ENCODE measurements around the gene ESRRG. TPM values are rescaled to one million over a fixed set of nuclear protein-coding genes. Genes with fewer than 3 reads are reported as not detected.

Gene ESRRG
- total RNA-seq, result not detected in 2 replicates

- intact Hi-C loops (cut with micrococcal nuclease), result no loop called here
Measured at GRCh38 chr1:216723274-216723780, at the start of gene ESRRG. ESRRG (minus strand) TSS chr1:216723429; CDS start chr1:216723299, 130 bp downstream.

DNA sequence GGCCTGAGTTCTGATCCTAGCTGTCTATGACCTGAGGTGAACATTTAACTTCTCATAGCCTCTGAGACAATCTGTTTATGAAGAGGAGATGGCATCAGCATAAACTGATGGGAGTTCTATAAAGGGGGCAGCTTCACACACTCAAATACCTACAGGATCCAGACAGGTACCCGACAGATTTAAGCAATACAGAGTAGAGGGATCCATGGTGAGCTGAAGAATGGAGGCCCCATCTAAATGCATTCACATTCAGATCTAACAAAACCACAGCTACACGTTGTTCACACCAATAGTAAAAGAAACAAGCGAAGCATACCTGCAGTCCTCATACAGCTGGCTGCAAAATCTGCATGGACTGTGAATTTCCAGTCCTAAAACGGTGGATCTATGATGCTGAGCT lies 48.7 kb upstream of the ESRRG start:
- intact Hi-C loops (cut with micrococcal nuclease), result no loop called here

DNA sequence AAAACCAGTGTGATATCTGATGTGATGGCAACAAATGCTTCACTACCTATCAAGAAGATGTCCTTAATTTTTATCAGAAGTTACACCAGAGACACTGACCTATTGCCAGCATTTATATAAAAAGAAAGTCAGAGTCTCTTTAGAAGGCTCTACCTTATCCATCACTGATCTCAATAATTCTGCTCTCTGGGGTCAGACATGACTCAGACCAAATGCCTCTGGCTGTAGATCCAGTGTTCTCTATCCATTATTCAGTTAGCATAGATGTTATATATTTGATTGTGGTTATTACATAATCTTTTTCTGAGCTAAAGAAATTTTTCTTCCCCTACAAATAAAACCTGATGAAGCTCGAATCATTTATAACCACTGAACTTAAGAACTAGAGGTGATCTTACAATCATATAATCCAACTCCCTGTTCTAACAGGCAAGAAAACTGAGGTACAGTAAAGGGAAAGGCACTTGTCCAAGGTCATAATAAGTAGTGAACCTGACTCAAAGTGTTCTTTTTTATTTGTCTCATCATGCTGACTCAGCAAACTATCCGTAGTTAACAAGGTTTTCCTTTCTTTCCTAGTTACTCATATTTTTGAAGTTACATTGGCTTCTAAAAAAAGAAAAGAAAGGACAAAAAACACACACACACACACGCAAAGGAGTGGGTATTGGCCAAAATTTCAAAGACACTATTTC lies 43.6 kb upstream of the ESRRG start:
- intact Hi-C loops (cut with micrococcal nuclease), result no loop called here

DNA sequence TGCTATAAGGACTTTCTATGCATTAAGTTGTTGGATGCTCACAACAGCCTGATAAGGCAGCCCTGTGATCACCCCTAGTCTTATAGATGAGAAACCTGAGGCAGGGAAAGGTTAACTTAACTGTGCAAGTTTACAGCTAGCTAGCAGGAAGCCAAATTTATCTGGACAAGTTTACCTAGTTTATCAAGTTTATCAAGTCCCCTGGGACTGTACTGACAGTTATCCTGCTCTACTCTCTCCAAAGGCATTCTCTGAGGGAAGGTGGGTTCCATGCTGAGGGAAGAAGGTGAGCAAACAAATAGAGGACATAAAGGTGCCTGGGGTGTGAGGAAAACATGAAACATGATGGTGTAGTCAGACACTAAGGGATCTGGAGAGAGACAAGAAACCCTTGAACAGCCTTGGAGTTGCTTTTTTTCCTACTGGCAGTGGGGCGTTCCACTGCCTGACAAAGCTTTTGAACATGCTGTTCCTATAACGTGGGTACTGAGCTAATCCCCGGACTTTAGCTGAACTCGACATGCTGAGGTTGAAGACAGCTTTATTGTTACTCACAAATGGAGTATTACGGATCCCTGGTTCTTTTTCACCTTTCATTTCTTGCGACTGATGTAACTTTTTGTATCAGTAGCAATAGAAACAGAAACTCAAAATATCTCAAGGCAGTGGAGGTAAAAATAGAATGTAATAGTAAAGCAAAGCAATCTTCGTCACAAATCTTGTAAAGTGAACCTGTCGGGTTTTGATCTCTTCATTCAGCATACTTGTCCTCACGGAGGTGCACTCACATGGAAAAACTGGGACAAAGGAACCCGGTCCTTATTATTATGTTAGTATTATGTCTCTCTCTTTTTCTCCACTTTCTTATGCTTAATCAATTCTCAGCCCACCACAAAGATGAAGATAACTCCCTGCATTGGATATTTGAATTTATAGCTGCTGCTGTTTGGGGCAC lies 42.4 kb upstream of the ESRRG start:
- intact Hi-C loops (cut with micrococcal nuclease), result no loop called here

DNA sequence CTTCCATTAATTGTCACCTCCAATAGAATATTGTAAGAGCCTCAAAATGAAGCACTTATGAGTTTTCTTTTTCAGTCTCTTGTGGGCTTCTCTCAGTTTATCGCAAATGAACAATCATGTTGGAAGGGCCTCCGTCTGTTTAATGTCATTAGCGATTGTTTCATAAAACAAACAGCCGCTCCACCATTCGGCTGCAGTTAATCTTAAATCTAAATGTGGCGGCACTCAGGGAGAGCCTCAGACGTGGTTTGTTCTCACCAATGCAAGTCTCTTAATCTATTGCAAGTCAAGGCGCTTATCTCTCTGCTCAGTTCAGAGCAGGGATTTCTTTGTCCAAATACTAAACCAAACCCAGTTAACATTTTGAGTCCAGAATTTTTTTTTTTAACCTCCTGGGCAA lies 34.9 kb upstream of the ESRRG start:
- intact Hi-C loops (cut with micrococcal nuclease), result no loop called here

DNA sequence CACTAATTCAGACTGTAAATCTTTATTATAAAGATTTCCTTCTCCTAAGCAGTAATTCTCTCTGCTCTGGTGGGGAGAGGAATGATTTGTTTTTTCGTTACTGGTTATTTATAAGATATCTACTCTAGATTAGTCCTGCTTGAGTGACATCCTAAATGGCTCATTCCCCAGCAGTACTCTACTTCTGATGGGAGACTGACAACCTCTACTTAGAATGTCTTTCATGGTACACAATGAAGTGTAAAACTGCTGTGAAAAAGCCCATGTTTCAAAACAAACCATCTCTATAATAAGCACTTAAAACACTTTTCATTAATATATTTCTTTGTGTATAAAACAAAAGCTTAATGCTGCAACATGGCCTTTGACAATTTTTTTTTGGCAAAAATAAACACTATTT lies 33.9 kb upstream of the ESRRG start:
- intact Hi-C loops (cut with micrococcal nuclease), result no loop called here

- intact Hi-C loops (cut with micrococcal nuclease), result no loop called here
Measured at GRCh38 chr1:216750961-216751360, 27.7 kb upstream of the ESRRG start.

- intact Hi-C loops (cut with micrococcal nuclease), result no loop called here
Measured at GRCh38 chr1:216750031-216750627, 26.9 kb upstream of the ESRRG start.

GRCh38 chr1:216749232-216749631 lies 26.0 kb upstream of the ESRRG start:
- intact Hi-C loops (cut with micrococcal nuclease), result no loop called here

DNA sequence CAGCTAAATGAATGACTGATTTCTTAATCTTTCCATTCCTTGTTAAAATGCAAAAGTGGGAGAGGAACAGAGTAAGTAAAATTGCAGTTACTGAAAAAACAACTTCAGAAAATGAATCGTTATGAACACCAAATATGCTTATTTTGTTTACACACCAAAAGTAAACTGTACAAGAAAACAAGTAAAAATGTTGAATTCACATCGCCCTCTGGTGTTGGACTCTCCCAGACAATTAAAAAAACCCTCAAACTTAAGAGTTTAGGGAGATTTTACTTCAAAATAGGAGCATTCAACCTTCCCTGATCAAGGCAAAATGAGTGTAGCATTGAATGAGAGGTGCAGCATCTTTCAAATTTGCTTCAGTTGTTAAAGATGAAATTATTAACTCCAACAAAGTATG lies 19.4 kb upstream of the ESRRG start:
- intact Hi-C loops (cut with micrococcal nuclease), result no loop called here

GRCh38 chr1:216740331-216740730 lies 17.1 kb upstream of the ESRRG start:
- intact Hi-C loops (cut with micrococcal nuclease), result no loop called here

DNA sequence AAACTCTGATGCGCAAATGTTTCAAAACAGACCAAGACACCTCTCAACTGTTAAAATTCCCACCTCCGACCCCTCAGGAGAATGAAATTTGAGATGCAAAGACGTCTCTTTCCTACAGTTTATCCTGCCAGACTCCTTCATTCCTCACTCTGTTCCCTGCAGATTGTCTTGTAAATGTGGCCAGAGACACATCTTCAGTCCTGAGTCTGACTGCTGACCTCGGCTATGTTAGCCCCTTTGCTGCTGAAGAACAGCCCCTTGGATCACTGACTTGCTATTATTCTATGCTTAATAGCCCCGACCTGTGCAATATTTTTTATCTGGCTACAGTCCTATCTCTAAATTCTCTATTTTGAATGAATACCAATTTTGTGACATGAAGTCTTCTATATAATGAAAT lies 16.6 kb upstream of the ESRRG start:
- intact Hi-C loops (cut with micrococcal nuclease), result no loop called here

DNA sequence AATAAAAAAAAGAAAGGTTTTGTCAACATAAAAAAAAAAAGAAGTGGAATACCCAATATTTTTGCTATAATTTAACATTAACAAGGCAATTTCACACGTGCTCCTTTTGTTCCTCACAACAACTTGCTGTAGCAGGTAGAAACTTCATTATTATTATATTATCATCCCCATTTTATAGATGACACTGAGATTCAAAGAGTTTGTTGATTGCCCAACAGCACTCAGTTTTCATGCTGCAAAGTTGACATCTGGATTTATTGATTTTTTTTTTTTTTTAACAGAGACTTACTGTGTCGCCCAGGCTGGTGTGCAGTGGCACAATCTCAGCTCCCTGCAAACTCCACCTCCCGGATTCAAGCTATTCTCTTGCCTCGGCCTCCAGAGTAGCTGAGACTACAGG lies 8.9 kb upstream of the ESRRG start:
- intact Hi-C loops (cut with micrococcal nuclease), result no loop called here

- intact Hi-C loops (cut with micrococcal nuclease), result no loop called here
Measured at GRCh38 chr1:216731562-216731961, 8.3 kb upstream of the ESRRG start.

- intact Hi-C loops (cut with micrococcal nuclease), result no loop called here
Measured at GRCh38 chr1:216726435-216726834, 3.2 kb upstream of the ESRRG start.

GRCh38 chr1:216722821-216723220 lies 408 bp downstream of the ESRRG start:
- intact Hi-C loops (cut with micrococcal nuclease), result no loop called here

DNA sequence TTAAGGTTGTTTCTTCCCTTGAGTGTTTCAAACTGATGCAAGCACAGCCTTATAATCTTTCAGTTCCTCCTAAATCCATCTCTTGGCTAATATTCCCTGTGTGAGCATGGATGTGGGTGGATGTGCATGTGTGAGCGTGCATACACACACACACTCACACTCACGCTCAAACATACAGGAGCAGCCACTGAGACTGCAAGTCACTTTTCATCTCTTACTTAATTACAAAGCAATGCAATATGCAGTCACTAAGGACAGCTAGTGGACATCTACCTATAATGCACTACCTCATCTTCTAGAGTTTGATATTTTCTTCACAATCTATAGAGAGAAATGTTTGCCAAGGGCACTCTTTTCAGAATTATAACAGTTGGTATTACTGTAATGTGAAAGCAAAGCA lies 1.4 kb downstream of the ESRRG start:
- intact Hi-C loops (cut with micrococcal nuclease), result no loop called here

DNA sequence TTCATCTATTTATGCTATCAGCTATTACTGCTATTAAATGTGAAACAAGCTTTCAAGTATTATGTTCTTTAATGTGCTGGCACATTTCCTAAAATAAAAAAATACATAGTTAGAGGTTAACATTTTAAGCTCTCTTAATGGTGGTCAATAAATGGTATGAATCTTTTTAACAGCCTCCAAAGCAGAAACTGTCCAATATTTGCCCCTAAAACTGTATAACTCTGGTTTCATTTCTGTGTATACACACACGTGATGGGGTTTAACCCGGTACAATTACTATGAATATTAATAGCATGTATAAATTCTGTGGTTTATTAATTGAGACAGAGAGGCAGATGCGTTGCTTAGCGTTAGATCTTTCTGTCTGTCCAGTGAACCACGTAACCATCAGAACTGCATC lies 2.2 kb downstream of the ESRRG start:
- intact Hi-C loops (cut with micrococcal nuclease), result no loop called here

- intact Hi-C loops (cut with micrococcal nuclease), result no loop called here
Measured at GRCh38 chr1:216711712-216712111, 11.5 kb downstream of the ESRRG start.

GRCh38 chr1:216710598-216711333 lies 12.5 kb downstream of the ESRRG start:
- intact Hi-C loops (cut with micrococcal nuclease), result no loop called here

DNA sequence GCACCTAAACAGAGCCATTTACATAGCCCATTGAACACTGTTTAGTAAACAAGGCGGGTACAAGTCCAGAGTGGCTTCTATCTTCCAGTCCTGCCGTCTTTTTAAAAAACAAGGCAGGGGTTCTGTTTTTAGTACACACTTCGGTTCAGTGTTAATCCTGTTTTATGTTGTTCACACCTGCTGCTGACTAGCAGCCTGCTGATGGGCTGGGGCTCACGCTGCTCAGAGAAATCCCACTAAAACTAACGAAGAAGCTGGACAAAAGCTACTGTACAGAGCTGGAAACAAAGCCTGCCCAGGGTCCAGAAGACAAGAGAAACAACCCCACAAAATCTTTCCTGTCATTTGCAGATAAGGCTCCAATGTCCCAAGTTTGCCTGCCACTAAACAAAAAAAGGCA lies 13.2 kb downstream of the ESRRG start:
- intact Hi-C loops (cut with micrococcal nuclease), result no loop called here
